ENCODE results near the gene TBC1D14. TPM values are rescaled to one million over a fixed set of nuclear protein-coding genes. Genes with fewer than 3 reads are reported as not detected.

The TBC1D14 gene
- total RNA-seq, 1 experiment from 2014 or later, result 54.0 TPM

- BruUV-seq (replicated peaks), result no TSS peak
- H3K4me3 ChIP-seq (ENCODE audit: low read depth, low read length), result no peak overlapping the region
- Mint-ChIP-seq H3K4me3 (ENCODE audit: unreplicated experiment) (no peak overlapping the region), H3K9me3 (ENCODE audit: unreplicated experiment) (no peaks in the 10 kb centered on the region), H3K36me3 (ENCODE audit: insufficient read depth, unreplicated experiment) (peaks cover 85% of the 10 kb centered on the region), H3K27ac (ENCODE audit: unreplicated experiment) (no peak overlapping the region), H3K4me1 (ENCODE audit: low read depth, unreplicated experiment) (peaks cover 8% of the 10 kb centered on the region), H3K27me3 (ENCODE audit: insufficient read depth, unreplicated experiment) (no peaks in the 10 kb centered on the region)
- peaks cover 2% of the 10 kb centered on the region; the same call in 1 of the 2 replicates for H3K36me3 ChIP-seq (ENCODE audit: control insufficient read depth, insufficient read depth, low read length)
- DNase-seq, result no peak
- ChIA-PET POLR2A (no interaction called here), CTCF (no interaction called here)
- no peaks in the 10 kb centered on the region for H3K27me3 ChIP-seq (replicated peaks; ENCODE audit: control insufficient read depth, insufficient read depth, low read length)
- no peaks in the 10 kb centered on the region for H3K9me3 ChIP-seq
- intact Hi-C loops (cut with micrococcal nuclease; ENCODE audit: unreplicated experiment), result no loop called here
- peaks cover 6% of the 10 kb centered on the region for H3K4me1 ChIP-seq
- TF ChIP-seq CTCF (IDR thresholded peaks at IDR 0.05; ENCODE audit: insufficient read depth in 1 of 2, low read depth in 1 of 2, low read length in 1 of 2, severe bottlenecking in 1 of 2, unreplicated experiment in 1 of 2), result no peak
Measured at GRCh38 chr4:7002336-7002735, 92.7 kb downstream of the TBC1D14 start.

- Mint-ChIP-seq H3K27ac (ENCODE audit: unreplicated experiment) (no peak overlapping the region), H3K9me3 (ENCODE audit: unreplicated experiment) (no peaks in the 10 kb centered on the region), H3K27me3 (ENCODE audit: insufficient read depth, unreplicated experiment) (no peaks in the 10 kb centered on the region), H3K4me1 (ENCODE audit: low read depth, unreplicated experiment) (peaks cover 17% of the 10 kb centered on the region), H3K36me3 (ENCODE audit: insufficient read depth, unreplicated experiment) (peaks cover 83% of the 10 kb centered on the region), H3K4me3 (ENCODE audit: unreplicated experiment) (no peak overlapping the region)
- H3K27me3 ChIP-seq (replicated peaks; ENCODE audit: control insufficient read depth, insufficient read depth, low read length), result no peaks in the 10 kb centered on the region
- ChIA-PET POLR2A (no interaction called here), CTCF (interaction anchor here (0.6 to 0.9 kb wide), 2 partner anchors 39 to 1386 kb away, joined by 3 read pairs; a partner anchor contains a TSS)
- no TSS peak for BruUV-seq (replicated peaks)
- no peak for DNase-seq
- H3K9me3 ChIP-seq, result no peaks in the 10 kb centered on the region
- no peak overlapping the region for H3K4me3 ChIP-seq (ENCODE audit: low read depth, low read length)
- peaks cover 2% of the 10 kb centered on the region; the same call in 1 of the 2 replicates for H3K36me3 ChIP-seq (ENCODE audit: control insufficient read depth, insufficient read depth, low read length)
- TF ChIP-seq CTCF (IDR thresholded peaks at IDR 0.05; ENCODE audit: insufficient read depth in 1 of 2, low read depth in 1 of 2, low read length in 1 of 2, severe bottlenecking in 1 of 2, unreplicated experiment in 1 of 2), result no peak
- H3K4me1 ChIP-seq, result peaks cover 12% of the 10 kb centered on the region
- intact Hi-C loops (cut with micrococcal nuclease; ENCODE audit: unreplicated experiment), result no loop called here
Measured at GRCh38 chr4:7003176-7003878, 93.7 kb downstream of the TBC1D14 start.

- H3K27me3 ChIP-seq (replicated peaks; ENCODE audit: control insufficient read depth, insufficient read depth, low read length), result no peaks in the 10 kb centered on the region
- ChIA-PET CTCF (no interaction called here), POLR2A (no interaction called here)
- intact Hi-C loops (cut with micrococcal nuclease; ENCODE audit: unreplicated experiment), result no loop called here
- no peak for TF ChIP-seq CTCF (IDR thresholded peaks at IDR 0.05; ENCODE audit: insufficient read depth in 1 of 2, low read depth in 1 of 2, low read length in 1 of 2, severe bottlenecking in 1 of 2, unreplicated experiment in 1 of 2)
- H3K27me3 Mint-ChIP-seq (ENCODE audit: insufficient read depth, unreplicated experiment), result no peaks in the 10 kb centered on the region
- no TSS peak for BruUV-seq (replicated peaks)
- peaks cover 12% of the 10 kb centered on the region for H3K4me1 ChIP-seq
- H3K36me3 Mint-ChIP-seq (ENCODE audit: insufficient read depth, unreplicated experiment), result peaks cover 83% of the 10 kb centered on the region
- no peaks in the 10 kb centered on the region for H3K9me3 ChIP-seq
- peaks cover 19% of the 10 kb centered on the region for H3K4me1 Mint-ChIP-seq (ENCODE audit: low read depth, unreplicated experiment)
- peaks cover 2% of the 10 kb centered on the region; the same call in 1 of the 2 replicates for H3K36me3 ChIP-seq (ENCODE audit: control insufficient read depth, insufficient read depth, low read length)
- H3K4me3 ChIP-seq (ENCODE audit: low read depth, low read length), result no peak overlapping the region
- DNase-seq, result no peak
- no peak overlapping the region for H3K27ac Mint-ChIP-seq (ENCODE audit: unreplicated experiment)
- no peak overlapping the region for H3K4me3 Mint-ChIP-seq (ENCODE audit: unreplicated experiment)
- no peaks in the 10 kb centered on the region for H3K9me3 Mint-ChIP-seq (ENCODE audit: unreplicated experiment)
Measured at GRCh38 chr4:7003879-7004240, 94.2 kb downstream of the TBC1D14 start.
